NCI-H2029 (cell line): ENCODE results near the gene ZNF117.
"Not testable (repeated sequence)": the region's sequence is repeated elsewhere in the genome, so short reads cannot be mapped to it uniquely, and the experiment has no call there.

Experiments used
- DNase-seq: peaks from one replicate; lab custom pipeline; 2025; lab: John Stamatoyannopoulos, UW

ZNF117 gene

DNA sequence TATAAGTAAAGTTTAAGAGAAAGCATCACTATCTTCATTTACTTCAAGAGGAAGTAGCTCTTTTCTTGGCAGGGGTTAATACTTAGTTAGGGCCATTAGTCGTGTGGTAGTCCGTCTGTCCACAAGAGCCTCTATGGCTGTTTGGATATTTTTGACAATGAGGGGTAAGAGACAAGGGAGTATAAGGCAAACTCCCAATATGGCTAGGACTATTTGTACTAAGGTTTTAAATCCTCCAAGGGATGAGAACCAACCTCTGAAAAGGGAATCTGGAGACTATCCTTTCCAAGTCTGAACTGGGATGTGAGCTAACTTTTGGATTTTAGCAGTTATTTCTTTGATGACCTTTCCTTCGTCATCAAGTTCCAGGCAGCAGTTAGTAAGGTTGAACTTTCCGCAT lies at the start of gene ZNF117:
ZNF117 (minus strand) TSS at position 101 of the 400 bp plus-strand sequence.
- no peak for DNase-seq

DNA sequence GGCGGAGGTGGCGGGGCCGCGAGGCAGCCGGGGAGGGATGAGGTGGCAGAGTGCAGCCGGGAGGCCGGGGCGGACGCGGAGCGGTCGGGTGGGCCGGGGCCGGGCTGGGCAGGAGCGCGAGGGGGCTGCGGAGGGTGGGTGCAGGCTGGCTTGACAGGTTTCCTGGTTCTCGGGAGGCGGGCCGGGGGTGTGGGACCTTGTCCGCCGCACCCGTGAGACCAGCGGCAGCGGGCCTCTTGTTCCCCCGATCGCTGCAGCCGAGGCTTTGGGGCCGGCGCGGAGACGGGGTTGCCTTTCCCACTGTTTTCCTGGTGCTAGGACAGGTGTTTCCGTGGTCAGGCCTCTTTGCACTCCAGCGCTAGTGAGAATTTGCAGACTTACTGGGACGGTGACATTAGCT lies 47.9 kb upstream of the ZNF117 start:
- not testable (repeated sequence) for DNase-seq

DNA sequence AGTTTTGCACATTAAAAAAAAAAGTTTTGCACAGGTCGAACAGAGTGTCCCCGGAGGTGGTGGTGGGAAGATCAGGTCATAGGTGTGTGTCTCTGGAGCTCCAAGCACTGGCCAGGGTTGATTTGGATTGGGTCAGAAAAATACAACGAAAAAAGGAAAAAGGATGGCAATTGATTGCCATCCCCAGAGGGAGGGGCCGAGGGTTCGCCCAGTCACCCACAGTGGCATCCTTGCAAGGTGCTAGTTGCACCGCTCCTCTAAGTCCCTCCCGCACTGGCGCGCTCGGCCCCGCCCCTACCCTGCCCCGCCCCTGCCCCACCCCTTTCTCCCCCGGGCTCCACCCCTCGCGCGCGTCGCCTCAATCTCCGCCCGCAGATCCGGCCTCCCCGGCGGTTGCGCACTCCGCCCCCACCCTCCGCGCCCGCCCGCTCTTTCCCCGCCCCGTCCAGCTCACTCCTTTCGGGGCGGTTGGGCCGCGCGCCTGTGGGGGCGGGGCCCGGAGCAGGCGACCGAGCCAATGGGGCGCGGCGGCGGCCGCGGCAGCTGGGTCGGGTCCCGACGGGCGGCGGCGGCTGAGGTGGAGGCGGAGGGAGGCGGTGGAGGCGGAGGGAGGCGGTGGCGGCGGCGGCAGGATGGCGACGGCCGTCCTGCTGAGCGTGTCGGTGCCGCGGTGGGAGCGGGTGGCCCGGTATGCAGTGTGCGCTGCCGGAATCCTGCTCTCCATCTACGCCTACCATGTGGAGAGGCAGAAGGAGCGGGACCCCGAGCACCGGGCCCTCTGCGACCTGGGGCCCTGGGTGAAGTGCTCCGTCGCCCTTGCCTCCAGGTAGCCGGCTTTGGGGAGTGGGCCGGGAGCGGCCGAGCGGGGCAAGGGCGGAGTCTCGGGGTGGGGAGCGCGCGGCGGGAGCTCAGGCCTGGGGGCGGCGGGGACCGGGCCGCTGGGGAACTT lies 47.2 kb upstream of the ZNF117 start:
- DNase-seq: peak; percentile 90

DNA sequence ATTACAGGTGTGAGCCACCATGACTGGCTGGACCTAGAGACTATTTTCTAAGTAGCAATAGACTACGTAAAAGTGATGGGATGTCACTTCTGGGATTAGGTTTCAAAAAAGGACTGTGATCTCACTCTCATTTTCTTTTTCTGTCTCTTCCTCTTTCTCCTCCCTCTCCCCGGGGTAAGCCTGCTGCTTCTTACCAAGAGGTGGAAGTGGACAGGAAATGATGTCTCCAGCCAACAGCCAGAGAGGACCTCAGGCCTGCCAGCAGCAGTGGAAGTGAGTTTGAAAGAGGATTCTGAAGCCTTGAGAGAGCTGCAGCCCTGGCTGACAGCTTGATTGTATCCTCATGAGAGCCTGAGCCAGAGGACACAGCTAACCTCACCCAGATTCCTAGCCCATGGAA lies 45.7 kb upstream of the ZNF117 start:
- DNase-seq: not testable (repeated sequence)

DNA sequence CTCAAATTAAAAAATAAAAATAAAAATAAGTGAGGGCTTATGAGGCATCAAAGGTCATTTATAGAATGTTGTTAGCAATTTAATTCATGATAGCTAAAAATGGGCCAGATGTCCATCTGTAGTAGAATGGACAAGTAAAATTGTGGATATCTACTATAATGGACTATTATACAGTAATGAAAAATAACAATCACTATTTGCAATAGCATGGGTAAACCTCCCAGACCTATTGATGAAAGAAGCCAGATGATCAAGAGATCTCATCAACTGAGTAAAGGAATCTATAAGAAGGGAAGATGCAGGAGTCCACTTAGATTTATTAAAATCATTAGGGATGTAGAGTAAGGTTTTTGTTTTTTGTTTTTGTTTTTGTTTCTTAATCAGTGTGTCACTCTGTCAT lies 44.6 kb upstream of the ZNF117 start:
- not testable (repeated sequence) for DNase-seq

DNA sequence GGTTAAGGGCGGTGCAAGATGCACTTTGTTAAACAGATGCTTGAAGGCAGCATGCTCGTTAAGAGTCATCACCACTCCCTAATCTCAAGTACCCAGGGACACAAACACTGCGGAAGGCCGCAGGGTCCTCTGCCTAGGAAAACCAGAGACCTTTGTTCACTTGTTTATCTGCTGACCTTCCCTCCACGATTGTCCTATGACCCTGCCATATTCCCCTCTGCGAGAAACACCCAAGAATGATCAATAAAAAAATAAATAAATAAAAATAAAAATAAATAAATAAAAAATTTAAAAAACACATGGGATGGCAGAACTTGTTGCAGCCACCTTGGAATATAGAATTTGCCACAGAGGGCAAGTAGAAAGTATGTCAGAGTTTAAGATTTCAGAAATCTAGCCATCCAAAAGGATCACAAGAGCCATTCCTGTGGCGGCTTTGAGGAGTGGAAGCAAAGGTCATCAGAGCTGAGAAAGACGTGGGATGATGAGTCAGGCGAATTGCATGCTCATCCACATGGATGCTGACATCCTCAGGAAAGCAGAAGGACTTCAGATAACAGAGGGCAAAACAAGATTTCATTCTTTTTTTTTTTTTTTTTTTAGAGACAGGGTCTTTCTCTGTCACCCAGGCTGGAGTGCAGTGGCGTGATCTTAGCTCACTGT lies 43.4 kb upstream of the ZNF117 start:
- DNase-seq: not testable (repeated sequence)

DNA sequence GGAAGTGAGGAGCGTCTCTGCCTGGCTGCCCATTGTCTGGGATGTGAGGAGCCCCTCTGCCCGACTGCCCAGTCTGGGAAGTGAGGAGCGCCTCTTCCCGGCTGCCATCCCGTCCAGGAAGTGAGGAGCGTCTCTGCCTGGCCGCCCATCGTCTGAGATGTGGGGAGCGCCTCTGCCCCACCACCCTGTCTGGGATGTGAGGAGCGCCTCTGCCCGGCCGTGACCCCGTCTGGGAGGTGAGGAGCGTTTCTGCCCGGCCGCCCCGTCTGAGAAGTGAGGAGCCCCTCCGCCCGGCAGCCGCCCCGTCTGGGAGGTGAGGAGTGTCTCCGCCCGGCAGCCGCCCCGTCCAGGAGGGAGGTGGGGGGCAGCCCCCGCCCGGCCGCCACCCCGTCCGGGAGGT lies 42.6 kb upstream of the ZNF117 start:
- not testable (repeated sequence) for DNase-seq

DNA sequence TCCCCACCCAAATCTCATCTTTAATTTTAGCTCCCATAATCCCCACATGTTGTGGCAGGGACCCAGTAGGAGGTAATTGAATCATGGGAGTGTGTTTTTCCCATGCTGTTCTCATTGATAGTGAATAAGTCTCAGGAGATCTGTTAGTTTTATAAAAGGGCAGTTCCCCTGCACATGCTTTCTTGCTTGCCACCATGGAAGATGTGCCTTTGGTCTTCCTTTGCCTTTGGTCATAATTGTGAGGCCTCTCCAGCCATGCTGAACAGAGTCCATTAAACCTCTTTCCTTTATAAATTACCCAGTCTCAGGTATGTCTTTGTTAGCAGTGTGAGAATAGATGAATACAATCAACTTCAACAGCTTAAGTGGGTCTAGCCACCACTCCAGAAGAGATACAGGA lies 34.2 kb upstream of the ZNF117 start:
- not testable (repeated sequence) for DNase-seq

DNA sequence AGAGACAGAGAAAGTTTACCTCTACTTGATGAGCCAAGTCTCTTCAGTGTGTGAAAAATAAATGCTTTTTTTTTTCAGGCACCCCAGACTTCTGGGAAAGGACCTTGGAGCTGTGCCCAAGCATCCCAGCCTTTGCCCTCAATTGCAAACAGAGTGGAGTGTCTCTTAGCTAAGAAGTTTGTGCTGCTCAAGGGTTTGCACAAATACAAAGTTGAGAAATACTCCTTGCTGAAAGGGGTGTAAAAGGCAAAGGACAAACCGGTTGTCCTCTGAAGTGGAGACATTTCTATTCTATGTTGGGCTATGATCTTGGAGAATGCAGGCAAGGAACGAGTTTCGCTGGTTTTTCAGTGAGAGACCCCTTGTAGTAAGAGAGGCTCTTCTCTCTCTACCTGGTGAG lies 30.1 kb upstream of the ZNF117 start:
- not testable (repeated sequence) for DNase-seq

DNA sequence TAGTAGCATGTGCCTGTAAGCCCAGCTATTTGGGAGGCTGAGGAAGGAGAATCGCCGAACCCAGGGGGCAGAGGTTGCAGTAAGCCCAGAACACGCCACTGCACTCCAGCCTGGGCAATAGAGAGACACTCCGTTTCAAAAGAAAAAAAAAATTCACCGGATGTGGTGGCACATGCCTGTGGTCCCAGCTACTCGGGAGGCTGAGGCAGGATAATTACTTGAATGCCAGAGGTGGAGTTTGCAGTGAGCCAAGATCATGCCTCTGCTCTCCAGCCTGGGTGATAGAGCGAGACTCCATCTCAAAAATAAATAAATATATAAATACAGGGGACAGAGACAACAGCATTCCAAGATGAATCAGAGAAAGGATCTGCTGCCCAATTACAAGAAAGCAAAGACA lies 19.0 kb upstream of the ZNF117 start:
- not testable (repeated sequence) for DNase-seq

DNA sequence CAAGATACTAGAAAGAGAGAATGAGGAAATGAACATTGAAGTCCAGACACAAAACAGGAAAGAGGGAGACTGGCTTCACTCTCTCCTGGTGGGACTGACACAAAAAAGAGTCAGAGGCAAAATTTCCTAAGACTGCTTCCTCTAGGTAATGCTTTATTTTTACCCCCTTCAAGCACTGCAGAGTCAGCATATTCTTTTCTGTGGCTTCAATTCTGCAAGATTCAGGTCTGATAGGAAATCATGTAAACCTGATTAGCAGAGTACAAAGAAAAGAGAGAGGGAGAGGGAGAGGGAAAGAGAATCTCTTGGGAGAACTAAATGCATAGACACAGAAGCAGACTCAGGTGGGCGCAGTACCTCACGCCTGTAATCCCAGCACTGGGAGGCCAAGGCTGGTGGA lies 18.6 kb upstream of the ZNF117 start:
- not testable (repeated sequence) for DNase-seq

DNA sequence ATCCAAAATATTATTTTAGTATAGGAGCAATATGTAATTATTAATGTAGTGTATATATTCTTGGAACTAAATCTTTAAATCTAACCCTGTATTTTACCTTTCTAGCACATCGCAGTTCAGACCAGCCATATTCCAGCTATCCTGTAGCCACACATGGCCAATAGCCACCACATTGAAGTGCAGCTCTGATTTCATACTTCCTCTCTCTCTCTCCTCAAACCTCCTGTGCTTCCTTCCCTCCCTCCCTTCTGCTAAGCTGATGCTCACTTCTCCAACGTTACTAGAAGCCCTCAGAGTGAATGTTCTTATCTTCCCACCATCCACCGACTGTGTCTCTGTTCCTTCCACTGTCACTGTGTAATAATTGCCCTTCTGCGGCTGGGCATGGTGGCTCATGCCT lies 16.2 kb upstream of the ZNF117 start:
- DNase-seq: peak; percentile 39

DNA sequence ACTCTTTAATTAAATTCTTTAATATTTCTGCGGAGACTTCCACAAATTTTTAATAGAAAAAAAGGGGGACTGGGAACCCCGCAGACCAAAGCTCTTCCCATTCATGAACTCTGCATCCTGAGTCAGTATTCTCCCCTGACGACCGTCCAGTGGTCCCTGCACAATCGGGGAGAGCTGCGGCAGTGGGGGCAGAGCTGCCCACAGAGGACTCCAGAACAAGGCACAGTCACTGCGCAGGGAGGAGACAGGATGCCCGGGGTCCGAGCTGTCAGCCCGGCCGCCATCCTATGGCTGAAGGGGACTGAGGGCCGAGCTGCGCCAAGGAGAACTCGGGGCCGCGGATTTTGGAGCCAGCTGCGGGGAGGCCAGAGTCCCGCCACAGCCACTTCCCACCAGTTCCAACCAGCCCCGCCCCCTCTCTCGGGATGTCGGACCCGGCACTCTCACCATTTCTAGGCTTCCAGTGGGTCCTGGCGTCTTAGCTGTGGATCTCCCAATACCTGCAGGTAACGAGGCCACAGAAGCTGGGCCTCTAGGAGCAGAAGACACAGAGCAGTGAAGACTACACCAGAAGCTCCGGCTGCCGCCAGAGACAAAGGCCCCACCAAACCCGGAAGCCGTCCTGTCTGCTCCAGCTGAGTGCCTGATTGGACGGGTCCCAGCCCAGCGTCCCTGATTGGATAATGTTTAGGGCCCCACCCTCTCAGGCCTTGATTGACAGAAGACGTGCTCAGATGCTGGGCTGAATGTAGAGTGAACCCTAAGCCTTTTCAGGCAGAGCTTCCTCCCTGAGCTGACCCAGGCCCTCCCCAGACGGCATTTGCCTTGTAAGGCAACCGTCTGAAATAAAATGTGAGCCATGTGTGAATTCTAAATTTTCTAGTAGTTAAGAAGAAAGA lies 15.5 kb upstream of the ZNF117 start, which contains the start of gene ERV3-1:
ERV3-1 (minus strand) TSS at position 594 of the 899 bp plus-strand sequence. CDS start 13,661 bp downstream, outside the sequence.
- DNase-seq: peak; percentile 97

DNA sequence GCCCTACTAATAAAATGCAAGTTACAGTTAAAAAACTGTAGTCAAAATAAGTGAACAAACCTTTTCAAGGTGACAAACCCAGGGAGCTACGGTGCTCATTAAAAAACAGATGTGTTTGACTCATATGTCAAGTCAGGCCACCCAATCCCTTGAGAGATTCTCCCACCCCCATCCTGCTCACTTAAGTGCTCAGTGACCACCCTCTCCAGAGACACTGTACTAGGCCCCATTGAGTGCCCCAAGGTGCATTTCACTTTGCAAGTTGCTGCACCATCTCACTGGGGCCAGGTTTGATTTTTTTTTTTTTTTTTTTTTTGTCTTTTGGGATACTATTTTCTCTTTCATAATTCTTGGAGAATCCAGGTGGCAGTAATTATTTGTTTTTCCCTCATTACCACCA lies 13.7 kb upstream of the ZNF117 start:
- no peak for DNase-seq

DNA sequence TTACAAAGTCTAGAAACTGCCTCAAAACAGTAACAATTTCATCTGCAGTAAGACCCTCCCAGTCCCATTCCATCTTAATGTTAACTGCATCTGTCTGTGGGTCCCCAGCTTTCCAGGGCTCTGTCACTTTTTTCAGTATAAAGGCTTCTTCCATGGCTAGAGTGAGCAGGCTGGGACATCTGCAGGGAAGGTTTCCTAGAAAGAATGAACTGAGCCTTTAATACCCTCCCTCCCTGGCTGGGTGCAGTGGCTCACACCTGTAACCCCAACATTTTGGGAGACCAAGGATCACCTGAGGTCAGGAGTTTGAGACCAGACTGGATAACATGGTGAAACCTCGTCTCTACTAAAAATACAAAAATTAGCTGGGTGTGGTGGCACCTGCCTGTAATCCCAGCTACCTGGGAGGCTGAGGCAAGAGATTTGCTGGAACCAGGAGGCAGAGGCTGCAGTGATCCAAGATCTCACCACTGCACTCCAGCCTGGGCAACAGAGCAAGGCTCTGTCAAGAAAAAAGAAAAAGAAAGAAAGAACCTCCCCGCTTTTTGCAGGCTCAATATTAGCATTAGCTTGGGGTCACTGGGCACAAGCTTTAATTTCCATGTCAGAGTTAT lies 12.2 kb upstream of the ZNF117 start:
- DNase-seq: no peak

DNA sequence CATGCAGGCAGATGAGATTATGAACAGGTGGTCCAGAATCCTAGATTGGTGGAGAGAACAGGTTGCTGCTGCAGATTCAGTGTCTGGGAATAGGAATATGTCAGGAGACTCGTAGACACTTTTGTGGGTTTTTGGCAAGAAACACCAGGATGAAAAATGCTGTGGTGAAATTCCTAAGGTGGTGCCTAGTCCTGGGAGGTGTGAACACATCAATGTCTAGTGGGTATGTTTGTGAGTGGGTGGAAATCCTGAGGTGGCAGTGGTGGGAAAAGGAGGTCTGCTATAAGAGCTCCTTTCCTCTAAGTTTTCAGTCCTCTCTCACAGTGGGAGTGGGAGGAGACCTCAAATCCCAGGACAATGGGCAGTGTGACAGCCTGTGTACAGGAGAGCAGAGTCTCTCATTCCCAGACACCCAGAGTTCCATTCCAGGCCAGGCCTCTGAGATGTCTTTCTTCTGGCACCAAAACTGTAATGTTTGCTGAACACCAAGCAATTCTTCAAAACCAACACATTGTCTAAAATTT lies 10.5 kb upstream of the ZNF117 start:
- no peak for DNase-seq

DNA sequence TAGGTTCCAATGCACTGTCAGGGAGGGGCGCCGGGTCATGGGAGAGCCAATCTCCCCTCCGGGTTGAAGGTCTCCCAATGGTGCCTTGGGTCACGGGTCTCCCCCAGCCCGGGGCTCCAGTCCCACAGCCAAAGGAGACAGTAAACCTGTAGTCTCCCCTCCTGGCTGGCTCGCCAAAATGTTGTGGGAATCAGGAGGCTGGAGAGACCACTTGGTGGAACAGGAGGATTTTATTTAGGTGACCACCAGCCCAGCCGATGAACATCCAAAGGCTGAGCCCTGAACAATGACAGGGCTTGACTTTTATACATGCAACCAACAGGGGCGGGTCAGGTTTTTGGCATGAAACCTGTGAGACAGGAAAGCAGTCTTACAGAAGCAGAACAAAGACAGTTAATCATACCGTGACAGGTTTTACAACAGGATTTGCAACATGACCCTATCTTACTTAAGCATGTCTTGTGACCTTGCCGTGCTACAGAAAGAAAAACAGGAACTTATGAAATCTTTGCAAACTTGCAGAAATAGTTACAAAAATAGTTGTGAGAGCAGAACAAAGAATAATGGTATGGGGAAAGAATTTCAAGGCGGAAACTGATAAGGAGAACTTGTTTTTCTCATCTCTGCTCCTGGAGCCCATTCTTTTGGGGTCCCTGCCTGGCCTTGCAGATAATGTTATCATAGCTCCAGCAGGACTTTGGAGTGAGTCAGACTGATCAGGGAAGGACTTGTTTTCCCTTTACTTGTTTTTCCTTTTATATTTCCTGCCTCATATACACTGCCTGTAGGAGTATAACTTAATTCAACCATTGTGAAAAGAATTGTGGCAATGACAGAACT lies 8.5 kb upstream of the ZNF117 start:
- DNase-seq: peak; percentile 13

DNA sequence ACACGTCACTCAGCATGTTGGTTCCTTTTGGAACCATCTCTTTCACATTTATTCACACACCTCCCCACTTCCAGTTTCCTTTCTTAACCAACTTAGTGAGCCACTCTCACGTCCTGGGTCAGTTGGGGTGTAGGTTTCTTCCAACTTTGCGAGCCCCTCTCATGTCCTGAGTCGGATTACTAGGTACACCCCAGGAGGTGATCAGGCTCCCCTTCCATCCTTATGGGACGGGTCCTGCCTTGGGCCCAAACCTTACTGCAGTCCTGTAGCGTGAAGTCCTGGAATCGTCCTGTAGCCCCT lies 8.0 kb upstream of the ZNF117 start:
- no peak for DNase-seq

DNA sequence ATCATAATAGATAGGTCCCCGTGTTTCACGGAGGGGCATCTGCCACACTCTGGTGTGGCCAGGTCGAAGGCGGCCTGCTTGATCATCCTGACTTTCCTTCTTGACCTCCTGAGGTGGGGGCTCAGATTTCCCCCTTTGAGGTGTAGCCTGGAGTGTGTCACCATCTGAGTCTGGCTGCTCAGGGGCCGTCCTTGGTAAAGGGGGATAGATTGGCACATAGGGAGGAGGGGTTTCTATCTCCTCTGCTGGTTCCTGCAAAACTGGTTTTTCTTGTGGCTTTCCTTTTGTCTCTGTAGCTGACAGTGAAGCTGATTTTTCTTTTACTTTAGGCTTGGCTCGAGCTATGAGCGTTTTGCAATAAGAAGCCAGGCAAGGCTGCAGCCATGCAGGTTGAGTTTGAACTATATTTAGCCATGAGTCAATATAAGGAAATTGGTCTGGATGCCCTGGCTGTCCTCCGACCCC lies 7.1 kb upstream of the ZNF117 start:
- DNase-seq: peak; percentile 84

DNA sequence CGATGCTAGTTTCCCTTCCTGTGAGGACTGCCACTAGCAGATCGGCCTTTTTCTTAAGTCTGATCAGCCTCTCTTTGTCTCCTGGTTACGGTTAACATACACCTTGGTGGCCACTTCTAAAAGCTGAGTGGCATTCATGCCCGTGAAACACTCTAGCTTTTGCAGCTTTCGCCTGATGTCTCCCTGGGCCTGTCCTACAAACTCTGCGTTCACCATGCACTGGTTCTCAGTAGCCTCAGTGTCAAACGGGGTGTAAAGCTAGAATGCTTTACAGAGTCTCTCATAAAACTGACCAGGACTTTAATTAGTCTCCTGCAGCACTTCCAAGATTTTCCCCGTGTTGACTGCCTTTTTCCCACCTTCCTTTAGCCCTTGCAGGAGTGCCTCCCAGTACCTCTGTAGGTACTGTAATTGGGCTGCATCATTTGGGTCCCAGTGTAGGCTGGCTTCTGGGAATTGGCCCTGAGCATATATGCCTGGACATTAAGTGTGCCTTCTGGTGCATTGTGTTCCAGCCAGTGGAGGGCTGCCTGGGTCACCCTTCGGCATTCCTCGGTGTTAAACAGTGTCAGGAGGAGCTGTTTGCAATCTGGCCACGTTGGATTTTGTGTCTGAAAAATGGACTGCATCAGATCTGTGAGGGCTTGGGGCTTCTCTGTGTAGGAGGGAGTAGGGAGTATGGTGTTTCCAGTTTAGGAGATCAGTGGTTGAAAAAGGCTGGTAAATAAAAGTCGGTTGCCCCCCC lies 6.5 kb upstream of the ZNF117 start:
- DNase-seq: no peak
